GM12878 (cell line): ENCODE measurements around the gene SLC43A3. TPM values are rescaled to one million over a fixed set of nuclear protein-coding genes. Genes with fewer than 3 reads are reported as not detected.

Experiments
- BRCA1 ChIP-seq: IDR thresholded peaks from 2 replicates; pipeline ENCODE4 v1.6.1; 2011; ENCODE audit warnings: low read depth, low read length, improper control_type of control experiment
- CHD2 ChIP-seq: IDR thresholded peaks from 2 replicates; pipeline ENCODE4 v1.6.1; 2011; ENCODE audit warnings: low read depth, low read length, improper control_type of control experiment, borderline replicate concordance
- CREM ChIP-seq: IDR thresholded peaks from 2 replicates; pipeline ENCODE4 v1.6.1; 2014; ENCODE audit warnings: antibody characterized with exemption, low read depth
- E2F8 ChIP-seq: fragments of 450-650 bp; IDR thresholded peaks from 2 replicates; pipeline ENCODE4 v1.6.1; 2018; ENCODE audit warnings: mild to moderate bottlenecking, low read depth, moderate library complexity; ENCODE audit not compliant: partially characterized antibody
- HDAC2 ChIP-seq: fragments of 200-600 bp; sonication (generic); IDR thresholded peaks from 2 replicates; pipeline ENCODE4 v1.6.1; 2017
- IKZF1 ChIP-seq: fragments of 450-650 bp; conservative IDR thresholded peaks from 2 replicates; pipeline ENCODE4 v1.6.1; 2017; ENCODE audit warnings: antibody characterized with exemption, mild to moderate bottlenecking
- IKZF2 ChIP-seq, 2 experiments: fragments of 450-650 bp; IDR thresholded peaks; 2 replicates each; pipeline ENCODE4 v1.6.1; 2017; ENCODE audit warnings: mild to moderate bottlenecking in 2 of 2, moderate library complexity in 2 of 2
- IRF3 ChIP-seq: fragments of 450-650 bp; IDR thresholded peaks from 2 replicates; pipeline ENCODE4 v1.6.1; 2014; ENCODE audit warnings: mild to moderate bottlenecking
- MTA3 ChIP-seq: IDR thresholded peaks from 2 replicates; pipeline ENCODE4 v1.6.1; 2012; ENCODE audit warnings: low read length, inconsistent platforms, borderline replicate concordance
- NFIC ChIP-seq: IDR thresholded peaks from 2 replicates; pipeline ENCODE4 v1.6.1; 2012; ENCODE audit warnings: low read depth, mild to moderate bottlenecking, inconsistent platforms, low read length, moderate library complexity
- NR2F1 ChIP-seq: fragments of 450-650 bp; conservative IDR thresholded peaks from 2 replicates; pipeline ENCODE4 v1.6.1; 2017; ENCODE audit warnings: mild to moderate bottlenecking
- PAX5 ChIP-seq: IDR thresholded peaks from 2 replicates; pipeline ENCODE4 v1.6.1; 2011; ENCODE audit warnings: low read depth, low read length, borderline replicate concordance
- PAX8 ChIP-seq: fragments of 450-650 bp; IDR thresholded peaks from 2 replicates; pipeline ENCODE4 v1.6.1; 2017; ENCODE audit warnings: mild to moderate bottlenecking, moderate library complexity
- PKNOX1 ChIP-seq: fragments of 450-650 bp; IDR thresholded peaks from 2 replicates; pipeline ENCODE4 v1.6.1; 2016; ENCODE audit warnings: mild to moderate bottlenecking
- POLR2A ChIP-seq: IDR thresholded peaks from 2 replicates; pipeline ENCODE4 v1.6.1; 2011; ENCODE audit warnings: low read depth, mild to moderate bottlenecking, low read length
- RCOR1 ChIP-seq: conservative IDR thresholded peaks from 2 replicates; pipeline ENCODE4 v1.6.1; 2012; ENCODE audit warnings: low read depth, low read length, improper control_type of control experiment
- SIX5 ChIP-seq: IDR thresholded peaks from 2 replicates; pipeline ENCODE4 v1.6.1; 2011; ENCODE audit warnings: mild to moderate bottlenecking, low read depth, low read length, moderate library complexity; ENCODE audit not compliant: severe bottlenecking
- SMARCA5 ChIP-seq: fragments of 450-650 bp; IDR thresholded peaks from 2 replicates; pipeline ENCODE4 v1.6.1; 2017; ENCODE audit warnings: mild to moderate bottlenecking
- SMC3 ChIP-seq: IDR thresholded peaks from 2 replicates; pipeline ENCODE4 v1.6.1; 2011; ENCODE audit warnings: low read length, improper control_type of control experiment, borderline replicate concordance
- SPI1 ChIP-seq: IDR thresholded peaks from 2 replicates; pipeline ENCODE4 v1.6.1; 2011; ENCODE audit warnings: low read depth, mild to moderate bottlenecking, low read length, moderate library complexity, borderline replicate concordance; ENCODE audit not compliant: insufficient read depth
- WRNIP1 ChIP-seq: IDR thresholded peaks from 2 replicates; pipeline ENCODE4 v1.6.1; 2011; ENCODE audit warnings: low read depth, low read length, improper control_type of control experiment, borderline replicate concordance
- YY1 ChIP-seq: IDR thresholded peaks from 2 replicates; pipeline ENCODE4 v1.6.1; 2011; ENCODE audit warnings: low read depth, mild to moderate bottlenecking, low read length
- ZBTB11 ChIP-seq: fragments of 450-650 bp; formaldehyde crosslinking; IDR thresholded peaks from 2 replicates; pipeline ENCODE4 v1.5.0; 2022; ENCODE audit warnings: mild to moderate bottlenecking, missing genetic modification characterization
- ZNF274 ChIP-seq: IDR thresholded peaks from one replicate; pipeline ENCODE4 v1.8.0; 2011; ENCODE audit not compliant: insufficient read length, insufficient read depth
- polyA plus RNA-seq, 11 experiments: library from polyadenylated mRNA; depleted of rRNA in 4 of 11; unstranded in 6 of 11; stranded (reverse) in 5 of 11; fragments of >200 nt; fragmentation: Nextera tagmentation in 4 of 11; fragmentation: Illumina TruSeq in 1 of 11; extraction: Ambion mirVana in 4 of 11; extraction: Trizol in 1 of 11; gene quantifications; 1 replicate in 1 of 11; 2 replicates in 10 of 11; pipeline versions ENCODE4 v1.2.1 to v1.2.3, GENCODE V29; 2011 to 2016; ENCODE audit warnings: inconsistent platforms in 2 of 11, missing spikeins in 2 of 11, low read depth in 1 of 11
- total RNA-seq, 4 experiments: library from RNA; depleted of rRNA in 3 of 4; stranded (reverse); fragments of >200 nt in 3 of 4; fragmentation: Illumina TruSeq in 1 of 4; extraction: Trizol in 1 of 4; gene quantifications; 2 replicates each; pipeline versions ENCODE4 v1.2.1 to v1.2.3, GENCODE V29; 2013 to 2021

Gene SLC43A3
- total and polyA plus RNA-seq, 10 of the 15 experiments (the other 5 are each of a cell fraction or from before 2014, with no cell fraction given): 37.5 to 237 (median 132) TPM

GRCh38 chr11:57424792-57425564, 1.9 kb downstream of the SLC43A3 start (continued):
- TF ChIP-seq E2F8 (peak; percentile 43), WRNIP1 (no peak), SIX5 (no peak), CREM (peak; percentile 91), SMARCA5 (no peak; the same call in 1 of the 2 replicates), RCOR1 (no peak), ZBTB11 (CRISPR knock-in tag) (no peak), SMC3 (peak; percentile 20; the same call in 1 of the 2 replicates), IKZF1 (peak; percentile 98), PAX8 (no peak), NFIC (peak; percentile 97), MTA3 (peak; percentile 89; the same call in 1 of the 2 replicates), SPI1 (peak; percentile 68), PAX5 (peak; percentile 85), CHD2 (peak; percentile 78), BRCA1 (no peak), ZNF274 (no peak), POLR2A (peak; percentile 74), HDAC2 (no peak), YY1 (0 out of 2 replicates have a peak, but pooled peaks have one; percentile 34), NR2F1 (peak; percentile 41; the same call in 1 of the 2 replicates), IKZF2 (IDR thresholded peaks at IDR 0.05) (peak; percentile 97 to 98), IRF3 (no peak), PKNOX1 (peak; percentile 86)
